ENCODE data around the gene PSMC6.
"Not testable (repeated sequence)": the region's sequence is repeated elsewhere in the genome, so short reads cannot be mapped to it uniquely, and the experiment has no call there.

Gene PSMC6

GRCh38 chr14:52695481-52696091 is 11.4 kb upstream of the PSMC6 start, which contains the start of gene ERO1A:
Gene ERO1A, minus strand, starts transcription at chr14:52695558. Its CDS starts 77 bp downstream, at chr14:52695481.
- H3K9me3 Mint-ChIP-seq = no peaks in the 10 kb centered on the region
- H3K36me3 Mint-ChIP-seq (ENCODE audit: low read depth) = peaks cover 18% of the 10 kb centered on the region
- H3K27me3 Mint-ChIP-seq (ENCODE audit: low read depth) = no peaks in the 10 kb centered on the region
- H3K4me1 Mint-ChIP-seq (ENCODE audit: low read depth) = peaks cover 37% of the 10 kb centered on the region
- H3K27ac Mint-ChIP-seq = peak within 1 kb of the TSS; percentile 99
- peak within 1 kb of the TSS; percentile 98 for H3K4me3 Mint-ChIP-seq

- H3K4me1 Mint-ChIP-seq (ENCODE audit: low read depth) = peaks cover 12% of the 10 kb centered on the region
- H3K27ac Mint-ChIP-seq = no peak overlapping the region
- no peak overlapping the region for H3K4me3 Mint-ChIP-seq
- peaks cover 5% of the 10 kb centered on the region for H3K27me3 Mint-ChIP-seq (ENCODE audit: low read depth)
- no peaks in the 10 kb centered on the region for H3K9me3 Mint-ChIP-seq
- H3K36me3 Mint-ChIP-seq (ENCODE audit: low read depth) = peaks cover 2% of the 10 kb centered on the region
Observed at GRCh38 chr14:52700701-52701172, 6.3 kb upstream of the PSMC6 start.

- peaks cover 2% of the 10 kb centered on the region for H3K36me3 Mint-ChIP-seq (ENCODE audit: low read depth)
- no peak overlapping the region for H3K27ac Mint-ChIP-seq
- no peak overlapping the region for H3K4me3 Mint-ChIP-seq
- peaks cover 5% of the 10 kb centered on the region for H3K27me3 Mint-ChIP-seq (ENCODE audit: low read depth)
- H3K9me3 Mint-ChIP-seq = no peaks in the 10 kb centered on the region
- peaks cover 12% of the 10 kb centered on the region for H3K4me1 Mint-ChIP-seq (ENCODE audit: low read depth)
Observed at GRCh38 chr14:52701223-52701622, 5.8 kb upstream of the PSMC6 start.

- Mint-ChIP-seq H3K27ac (no peak overlapping the region), H3K27me3 (ENCODE audit: low read depth) (peaks cover 5% of the 10 kb centered on the region), H3K36me3 (ENCODE audit: low read depth) (peaks cover 8% of the 10 kb centered on the region), H3K4me3 (no peak overlapping the region), H3K4me1 (ENCODE audit: low read depth) (peaks cover 21% of the 10 kb centered on the region), H3K9me3 (no peaks in the 10 kb centered on the region)
Observed at GRCh38 chr14:52703225-52703624, 3.8 kb upstream of the PSMC6 start.

GRCh38 chr14:52703664-52704063 is 3.3 kb upstream of the PSMC6 start:
- Mint-ChIP-seq H3K4me3 (no peak overlapping the region), H3K4me1 (ENCODE audit: low read depth) (peaks cover 26% of the 10 kb centered on the region), H3K27me3 (ENCODE audit: low read depth) (peaks cover 5% of the 10 kb centered on the region), H3K27ac (no peak overlapping the region), H3K9me3 (no peaks in the 10 kb centered on the region), H3K36me3 (ENCODE audit: low read depth) (peaks cover 12% of the 10 kb centered on the region)

- H3K36me3 Mint-ChIP-seq (ENCODE audit: low read depth) = peaks cover 24% of the 10 kb centered on the region
- peaks cover 38% of the 10 kb centered on the region for H3K4me1 Mint-ChIP-seq (ENCODE audit: low read depth)
- peak overlapping the region; percentile 97 for H3K27ac Mint-ChIP-seq
- peak overlapping the region; percentile 98 for H3K4me3 Mint-ChIP-seq
- peaks cover 5% of the 10 kb centered on the region for H3K27me3 Mint-ChIP-seq (ENCODE audit: low read depth)
- no peaks in the 10 kb centered on the region for H3K9me3 Mint-ChIP-seq
Observed at GRCh38 chr14:52706286-52706685, 714 bp upstream of the PSMC6 start.

- Mint-ChIP-seq H3K4me1 (ENCODE audit: low read depth) (peaks cover 33% of the 10 kb centered on the region), H3K27ac (no peak overlapping the region), H3K27me3 (ENCODE audit: low read depth) (no peaks in the 10 kb centered on the region), H3K36me3 (ENCODE audit: low read depth) (peaks cover 56% of the 10 kb centered on the region), H3K9me3 (no peaks in the 10 kb centered on the region), H3K4me3 (no peak overlapping the region)
Observed at GRCh38 chr14:52711666-52712065, 4.7 kb downstream of the PSMC6 start.

GRCh38 chr14:52716155-52716554 is 9.2 kb downstream of the PSMC6 start:
- Mint-ChIP-seq H3K4me1 (ENCODE audit: low read depth) (peaks cover 5% of the 10 kb centered on the region), H3K27me3 (ENCODE audit: low read depth) (no peaks in the 10 kb centered on the region), H3K36me3 (ENCODE audit: low read depth) (peaks cover 47% of the 10 kb centered on the region), H3K9me3 (no peaks in the 10 kb centered on the region), H3K27ac (no peak overlapping the region), H3K4me3 (no peak overlapping the region)

- Mint-ChIP-seq H3K27ac (no peak overlapping the region), H3K36me3 (ENCODE audit: low read depth) (peaks cover 38% of the 10 kb centered on the region)
Observed at GRCh38 chr14:52723514-52724359, 16.7 kb downstream of the PSMC6 start.

GRCh38 chr14:52724360-52724644 is 17.3 kb downstream of the PSMC6 start:
- H3K27ac Mint-ChIP-seq = no peak overlapping the region
- H3K36me3 Mint-ChIP-seq (ENCODE audit: low read depth) = peaks cover 35% of the 10 kb centered on the region
- no peaks in the 10 kb centered on the region for H3K27me3 Mint-ChIP-seq (ENCODE audit: low read depth)

More at GRCh38 chr14:52723514-52724359, 16.7 kb downstream of the PSMC6 start:
- Mint-ChIP-seq H3K4me1 (ENCODE audit: low read depth) (peaks cover 12% of the 10 kb centered on the region), H3K4me3 (no peak overlapping the region), H3K27me3 (ENCODE audit: low read depth) (no peaks in the 10 kb centered on the region), H3K9me3 (no peaks in the 10 kb centered on the region)

GRCh38 chr14:52727509-52727908 is 20.5 kb downstream of the PSMC6 start:
- H3K27ac Mint-ChIP-seq; H3K27me3 Mint-ChIP-seq (ENCODE audit: low read depth); H3K4me3 Mint-ChIP-seq; H3K9me3 Mint-ChIP-seq: not testable (repeated sequence)
- peaks cover 22% of the 10 kb centered on the region for H3K36me3 Mint-ChIP-seq (ENCODE audit: low read depth)
- H3K4me1 Mint-ChIP-seq (ENCODE audit: low read depth) = peaks cover 17% of the 10 kb centered on the region

More at GRCh38 chr14:52724360-52724644, 17.3 kb downstream of the PSMC6 start:
- peaks cover 13% of the 10 kb centered on the region for H3K4me1 Mint-ChIP-seq (ENCODE audit: low read depth)
- no peak overlapping the region for H3K4me3 Mint-ChIP-seq
- no peaks in the 10 kb centered on the region for H3K9me3 Mint-ChIP-seq

- not testable (repeated sequence) for H3K27me3 Mint-ChIP-seq (ENCODE audit: low read depth); H3K27ac Mint-ChIP-seq; H3K9me3 Mint-ChIP-seq
- Mint-ChIP-seq H3K4me1 (ENCODE audit: low read depth) (peaks cover 19% of the 10 kb centered on the region), H3K4me3 (peak overlapping the region; percentile 51), H3K36me3 (ENCODE audit: low read depth) (peaks cover 27% of the 10 kb centered on the region)
Observed at GRCh38 chr14:52729035-52729434, 22.0 kb downstream of the PSMC6 start.

- Mint-ChIP-seq H3K4me1 (ENCODE audit: low read depth) (peaks cover 22% of the 10 kb centered on the region), H3K9me3 (no peaks in the 10 kb centered on the region), H3K27ac (peak overlapping the region; percentile 51), H3K36me3 (ENCODE audit: low read depth) (peaks cover 29% of the 10 kb centered on the region), H3K27me3 (ENCODE audit: low read depth) (no peaks in the 10 kb centered on the region), H3K4me3 (peak overlapping the region; percentile 87)
Observed at GRCh38 chr14:52729585-52729924, 22.6 kb downstream of the PSMC6 start.

- Mint-ChIP-seq H3K4me1 (ENCODE audit: low read depth) (peaks cover 20% of the 10 kb centered on the region), H3K4me3 (peak within 1 kb of the TSS; percentile 87), H3K9me3 (no peaks in the 10 kb centered on the region), H3K27ac (peak within 1 kb of the TSS; percentile 77), H3K27me3 (ENCODE audit: low read depth) (no peaks in the 10 kb centered on the region), H3K36me3 (ENCODE audit: low read depth) (peaks cover 25% of the 10 kb centered on the region)
Observed at GRCh38 chr14:52729925-52730708, 23.1 kb downstream of the PSMC6 start, which contains the start of gene STYX. Gene STYX, plus strand, starts transcription at chr14:52730166. Its CDS starts 309 bp downstream, at chr14:52730475.
